Activated gamma-delta T cell treated with anti-CD3 and anti-CD28 coated beads, Interleukin-2, amount 50 U/mL, for 16 hours (primary cell): ENCODE results near the gene MED13.
A peak's percentile ranks its signal among the peaks of the same experiment; 100 is the strongest.
"Not testable (repeated sequence)": the region's sequence is repeated elsewhere in the genome, so short reads cannot be mapped to it uniquely, and the experiment has no call there.

ENCODE experiments used
- DNase-seq: peaks from one replicate; pipeline ENCODE4 v3.0.0-alpha.2; 2020; ENCODE audit warnings: low read depth

Gene MED13

GRCh38 chr17:61996916-61997605, 68.0 kb downstream of the MED13 start:
- no peak for DNase-seq

DNA sequence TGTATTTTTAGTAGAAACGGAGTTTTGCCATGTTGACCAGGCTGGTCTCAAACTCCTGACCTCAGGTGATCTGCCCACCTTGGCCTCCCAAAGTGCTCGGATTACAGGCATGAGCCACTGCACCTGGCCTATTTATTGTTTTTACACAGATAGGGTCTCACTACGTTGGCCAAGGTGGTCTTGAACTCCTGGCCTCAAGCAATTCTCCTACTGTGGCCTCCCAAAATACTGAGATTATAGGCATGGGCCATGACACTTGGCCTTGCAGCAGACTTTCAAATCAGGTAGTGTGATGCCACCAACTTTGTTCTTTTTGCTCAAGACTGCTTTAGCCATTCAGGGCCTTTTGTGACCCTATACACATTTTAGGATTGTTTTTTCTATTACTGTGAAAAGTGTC, 75.6 kb downstream of the MED13 start:
- DNase-seq: no peak

DNA sequence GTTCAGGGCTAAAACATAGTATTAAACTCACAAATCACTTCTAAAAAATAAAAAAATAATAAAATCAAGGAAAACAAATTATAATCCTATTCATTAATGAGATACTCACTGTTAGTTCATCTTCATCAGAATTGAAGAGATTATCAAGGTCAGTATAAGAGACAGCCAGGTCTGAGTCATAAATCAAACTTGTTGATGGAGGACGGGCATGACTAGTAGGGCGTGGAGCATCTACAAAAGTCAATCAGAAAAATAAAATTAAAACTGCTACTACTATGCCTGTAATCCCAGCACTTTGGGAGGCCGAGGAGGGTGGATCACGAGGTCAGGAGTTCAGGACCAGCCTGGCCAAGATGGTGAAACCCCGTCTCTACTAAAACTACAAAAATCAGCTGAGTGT, 78.2 kb downstream of the MED13 start:
- no peak for DNase-seq

DNA sequence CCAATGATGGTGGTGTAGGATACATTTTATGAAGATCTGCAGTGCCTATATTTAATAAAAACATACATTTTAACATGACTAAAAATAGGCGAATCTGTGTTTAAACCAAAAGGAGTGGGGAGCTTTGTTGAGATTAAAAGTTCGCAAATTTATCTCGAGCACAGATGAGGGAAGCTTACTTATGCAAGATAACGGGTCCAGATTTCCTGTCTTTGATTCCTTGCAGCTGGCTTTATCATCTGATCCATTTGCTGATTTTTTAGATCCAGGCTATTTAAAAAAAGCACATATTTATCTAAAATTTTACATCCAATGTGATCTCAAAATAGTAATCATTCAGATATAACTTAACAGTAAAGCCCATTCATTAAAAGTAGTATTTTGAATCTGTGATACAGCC, 80.3 kb downstream of the MED13 start:
- no peak for DNase-seq

DNA sequence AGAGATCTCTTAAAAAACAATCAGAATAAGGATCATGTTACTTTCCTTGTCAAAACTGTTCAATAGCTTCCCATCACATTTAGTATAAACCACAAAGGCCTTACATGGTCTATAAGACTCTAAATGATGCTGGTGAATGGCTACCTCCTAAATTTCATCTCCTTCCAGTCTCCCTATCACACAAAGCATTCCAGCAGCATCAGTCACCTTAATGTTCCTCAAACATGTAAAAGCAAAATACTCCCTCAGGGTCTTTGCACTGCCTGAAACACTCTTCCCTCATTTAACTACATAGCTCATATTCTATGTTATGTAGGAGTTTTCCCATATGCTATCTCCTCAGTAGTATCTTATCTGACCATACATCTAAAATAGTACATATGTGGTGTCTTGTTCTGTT, 83.8 kb downstream of the MED13 start:
- DNase-seq: no peak

DNA sequence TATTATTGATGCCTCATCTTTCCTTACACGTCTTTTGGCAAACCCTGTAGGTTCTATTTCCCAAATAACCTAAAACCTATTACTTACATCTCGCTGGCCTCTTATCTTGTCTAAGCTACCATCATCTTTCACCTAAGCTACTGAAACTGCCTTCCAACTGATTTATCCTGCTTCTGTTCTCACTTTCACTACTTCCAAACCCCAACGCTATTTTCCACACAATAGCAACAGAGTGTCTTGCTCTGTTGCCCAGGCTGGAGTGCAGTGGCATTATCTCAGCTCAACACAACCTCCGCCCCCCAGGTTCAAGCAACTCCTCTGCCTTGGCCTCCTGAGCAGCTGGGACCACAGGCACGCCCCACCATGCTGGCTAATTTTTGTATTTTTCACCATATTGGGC, 84.5 kb downstream of the MED13 start:
- no peak for DNase-seq

DNA sequence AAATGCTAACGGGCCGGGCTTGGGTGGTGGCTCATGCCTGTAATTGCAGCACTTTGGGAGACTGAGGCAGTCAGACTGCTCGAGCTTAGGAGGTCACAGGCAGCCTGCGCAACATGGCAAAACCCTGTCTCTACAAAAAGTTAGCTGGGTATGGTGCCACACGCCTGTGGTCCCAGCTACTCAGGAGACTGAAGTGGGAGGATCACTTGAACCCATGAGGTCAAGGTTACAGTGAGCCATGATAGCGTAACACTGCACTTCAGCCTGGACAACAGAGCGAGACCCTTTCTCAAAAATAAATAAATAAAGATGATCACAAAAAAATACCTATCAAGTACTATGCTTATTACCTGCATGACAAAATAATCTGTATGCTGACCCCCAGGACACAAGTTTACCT, 91.0 kb downstream of the MED13 start:
- no peak for DNase-seq

- DNase-seq: no peak
Observed at GRCh38 chr17:61972311-61972710, 92.8 kb downstream of the MED13 start.

GRCh38 chr17:61970030-61970429, 95.0 kb downstream of the MED13 start:
- no peak for DNase-seq

DNA sequence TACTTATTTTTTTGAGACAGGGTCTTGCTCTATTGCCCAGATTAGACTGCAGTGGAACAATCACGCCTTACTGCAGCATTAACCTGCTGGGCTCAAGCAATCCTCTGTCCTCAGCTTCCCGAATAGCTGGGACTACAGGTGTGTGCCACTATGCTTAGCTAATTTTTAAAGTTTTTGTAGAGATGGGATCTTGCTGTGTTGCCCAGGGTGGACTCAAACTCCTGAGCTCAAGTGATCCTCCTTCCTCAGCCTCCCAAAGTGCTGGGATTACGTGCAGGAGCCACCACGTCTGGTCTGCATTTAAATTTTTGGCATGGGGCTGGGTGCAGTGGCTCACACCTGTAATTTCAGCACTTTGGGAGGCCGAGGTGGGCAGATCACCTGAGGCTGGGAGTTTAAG, 96.3 kb downstream of the MED13 start:
- DNase-seq: no peak

DNA sequence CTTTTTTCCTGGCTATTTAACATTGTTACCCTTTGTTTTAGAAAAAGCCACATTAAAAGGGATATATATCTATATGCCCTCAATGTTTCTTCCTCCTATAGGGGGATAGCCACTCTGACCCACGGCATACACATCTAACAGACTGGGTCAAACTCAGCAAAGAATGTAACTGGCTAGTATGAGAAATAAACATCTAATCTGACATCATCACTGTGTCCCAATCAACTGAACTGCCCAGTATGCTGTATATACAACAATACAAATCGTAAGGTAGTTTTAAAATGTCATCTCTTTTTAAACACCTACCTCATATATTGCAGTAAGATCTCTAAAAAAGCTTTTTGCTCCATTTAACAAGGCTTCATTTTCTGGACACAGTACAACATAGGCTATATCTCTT, 97.3 kb downstream of the MED13 start:
- no peak for DNase-seq

GRCh38 chr17:61966191-61966590, 98.9 kb downstream of the MED13 start:
- DNase-seq: no peak

GRCh38 chr17:61955619-61956018, 109.5 kb downstream of the MED13 start:
- no peak for DNase-seq

- no peak for DNase-seq
Observed at GRCh38 chr17:61947367-61948078, 117.6 kb downstream of the MED13 start.

DNA sequence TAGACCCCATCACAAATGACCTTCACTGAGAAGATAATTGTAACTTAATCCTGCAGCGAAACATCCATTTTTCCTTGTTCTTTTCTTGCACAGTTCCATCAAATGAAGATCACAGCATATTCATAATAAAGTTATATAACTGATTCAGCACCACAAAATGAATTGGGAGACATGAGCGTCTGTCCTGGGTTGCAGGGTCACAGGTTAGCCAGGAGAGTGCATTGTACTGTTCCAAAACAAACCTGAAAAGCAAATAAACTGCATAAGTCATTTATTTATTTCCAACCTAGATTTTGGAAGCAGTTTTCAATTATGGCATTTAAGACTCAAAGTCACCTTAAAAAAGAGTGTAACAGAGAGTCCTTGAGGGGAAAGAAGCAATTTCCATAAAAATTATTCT, 118.7 kb downstream of the MED13 start:
- DNase-seq: no peak

DNA sequence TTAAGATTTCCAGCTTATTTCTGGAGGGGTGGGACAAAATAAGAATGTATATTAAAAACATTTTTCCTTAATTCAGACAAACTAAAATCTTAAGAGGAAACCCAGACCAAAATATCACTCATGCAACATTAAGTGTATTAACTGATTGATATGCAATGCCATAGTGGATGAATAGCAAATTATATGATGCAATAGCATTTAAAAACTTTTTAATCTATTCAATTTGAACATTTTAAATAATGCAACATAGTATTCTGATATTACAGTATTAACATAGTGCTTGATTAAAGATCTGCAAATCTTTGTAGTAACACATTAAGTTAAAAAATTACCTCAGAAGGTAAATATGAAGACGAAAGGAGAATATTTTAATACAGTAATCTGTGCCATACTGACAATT, 122.0 kb downstream of the MED13 start:
- no peak for DNase-seq

GRCh38 chr17:61942085-61942484, 123.0 kb downstream of the MED13 start:
- DNase-seq: no peak

- DNase-seq: no peak
Observed at GRCh38 chr17:61928101-61928436, 137.0 kb downstream of the MED13 start.

GRCh38 chr17:61927208-61928100, 137.6 kb downstream of the MED13 start, which contains the start of gene INTS2:
Gene INTS2 (minus strand): TSS chr17:61927982. CDS start chr17:61926644, 1,338 bp downstream.
- DNase-seq: peak; percentile 94

DNA sequence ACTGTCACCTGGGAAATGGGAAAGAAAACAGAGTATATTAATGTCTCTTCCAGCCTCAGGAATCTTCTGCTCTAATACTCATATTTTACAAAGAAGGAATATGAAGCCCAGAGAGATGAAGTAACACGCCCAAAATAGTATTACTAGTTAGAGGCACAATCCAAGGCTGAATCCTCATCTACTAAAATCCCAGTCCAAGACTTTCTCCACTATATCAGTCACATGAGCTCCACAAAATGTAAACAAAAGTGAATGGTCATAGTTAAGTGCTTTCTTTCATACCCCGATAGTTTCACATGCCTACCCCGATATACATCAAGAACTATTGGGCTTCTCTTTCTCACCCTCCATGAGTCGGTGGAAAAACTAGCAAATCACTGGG, 138.3 kb downstream of the MED13 start:
- no peak for DNase-seq

DNA sequence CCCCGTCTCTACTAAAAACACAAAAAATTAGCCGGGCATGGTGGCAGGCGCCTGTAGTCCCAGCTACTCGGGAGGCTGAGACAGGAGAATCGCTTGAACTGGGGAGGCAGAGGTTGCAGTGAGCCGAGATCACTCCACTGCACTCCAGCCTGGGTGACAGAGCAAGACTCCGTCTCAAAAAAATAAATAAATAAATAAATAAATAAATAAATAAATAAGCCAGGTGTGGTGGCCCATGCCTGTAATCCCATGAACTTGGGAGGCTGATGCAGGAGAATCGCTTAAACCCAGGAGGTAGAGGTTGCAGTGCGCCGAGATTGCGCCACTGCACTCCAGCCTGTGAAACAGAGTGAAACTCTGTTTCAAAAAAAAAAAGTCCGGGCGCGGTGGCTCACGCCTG, 149.9 kb downstream of the MED13 start:
- DNase-seq: not testable (repeated sequence)

- DNase-seq: no peak
Observed at GRCh38 chr17:61908292-61909037, 156.6 kb downstream of the MED13 start.
